ENCODE results near the gene TSPO.

- no peak for TF ChIP-seq CTCF (IDR thresholded peaks at IDR 0.05 in 4 of 5, conservative IDR thresholded peaks at IDR 0.05 in 1 of 5)
- TF ChIP-seq POLR2A (IDR thresholded peaks at IDR 0.05) = no peak
These were observed 6.7 kb downstream of the TSPO start for GRCh38 chr22:43157874-43158546.
